IMR-90 (cell line): ENCODE results near the gene SMIM29. TPM values are rescaled to one million over a fixed set of nuclear protein-coding genes. Genes with fewer than 3 reads are reported as not detected.

ENCODE experiments used
- ATAC-seq: fragments of 200-7000 bp; cut with Tn5 transposase; 2 replicates; pipeline ENCODE4 v1.9.1; 2020; ENCODE audit warnings: low read depth, mild to moderate bottlenecking, moderate library complexity
- BruUV-seq: library from RNA; stranded (reverse); fragments of 400-500 nt; replicated peaks from 2 replicates; lab custom pipeline; 2021; lab: Mats Ljungman, UMichigan
- CTCF ChIA-PET: fragments of 300-600 bp; formaldehyde crosslinking; extraction: SDS; loops from one replicate; lab custom pipeline; 2021; ENCODE audit warnings: antibody characterized with exemption; lab: Yijun Ruan, JAX
- POLR2A ChIA-PET: fragments of 300-600 bp; sonication (Branson Sonifier 250); formaldehyde crosslinking; loops from one replicate; lab custom pipeline; 2022; ENCODE audit warnings: antibody characterized with exemption; ENCODE audit not compliant: unreplicated experiment; lab: Charles Lee
- DNase-seq: peaks from one replicate; pipeline ENCODE4 v3.0.0; 2013
- H2AFZ ChIP-seq: replicated peaks from 2 replicates; pipeline ENCODE3; 2013; ENCODE audit warnings: low read length, mild to moderate bottlenecking; ENCODE audit not compliant: poor library complexity
- H2AK5ac ChIP-seq: 2 replicates; pipeline ENCODE4 v1.6.1; 2013; ENCODE audit warnings: low read depth, low read length, inconsistent platforms
- H2AK9ac ChIP-seq: replicated peaks from 2 replicates; pipeline ENCODE3; 2013; ENCODE audit warnings: mild to moderate bottlenecking, low read depth, low read length, moderate library complexity; ENCODE audit not compliant: poor library complexity
- H2BK120ac ChIP-seq: 2 replicates; pipeline ENCODE4 v1.6.1; 2013; ENCODE audit warnings: low read depth, low read length, inconsistent platforms
- H2BK15ac ChIP-seq: 3 replicates; pipeline ENCODE4 v1.6.1; 2013; ENCODE audit warnings: low read depth, low read length, inconsistent platforms
- H2BK20ac ChIP-seq: 2 replicates; pipeline ENCODE4 v1.6.1; 2013; ENCODE audit warnings: low read depth, mild to moderate bottlenecking, inconsistent platforms, low read length, moderate library complexity
- H2BK5ac ChIP-seq: 2 replicates; pipeline ENCODE4 v1.6.1; 2013; ENCODE audit warnings: mild to moderate bottlenecking, low read depth, low read length, inconsistent platforms; ENCODE audit not compliant: poor library complexity, severe bottlenecking
- H3K14ac ChIP-seq: replicated peaks from 2 replicates; pipeline ENCODE4 v1.6.1; 2013; ENCODE audit warnings: low read depth, low read length, inconsistent platforms
- H3K18ac ChIP-seq: 2 replicates; pipeline ENCODE4 v1.6.1; 2013; ENCODE audit warnings: low read depth, low read length, control low read depth
- H3K23ac ChIP-seq: 2 replicates; pipeline ENCODE4 v1.6.1; 2013; ENCODE audit warnings: low read depth, low read length, inconsistent platforms
- H3K27ac ChIP-seq: 2 replicates; pipeline ENCODE4 v1.5.1; 2013; ENCODE audit warnings: mild to moderate bottlenecking, control low read depth, low read length; ENCODE audit not compliant: insufficient read depth
- H3K27me3 ChIP-seq: 2 replicates; pipeline ENCODE4 v1.6.1; 2013; ENCODE audit warnings: low read length; ENCODE audit not compliant: control insufficient read depth, insufficient read depth
- H3K36me3 ChIP-seq: 2 replicates; pipeline ENCODE4 v1.6.1; 2013; ENCODE audit warnings: low read length, mixed read lengths; ENCODE audit not compliant: control insufficient read depth, insufficient read depth
- H3K4ac ChIP-seq: 2 replicates; pipeline ENCODE4 v1.6.1; 2013; ENCODE audit warnings: low read depth, low read length, inconsistent platforms
- H3K4me1 ChIP-seq: 2 replicates; pipeline ENCODE4 v1.6.1; 2013; ENCODE audit warnings: low read length, mixed read lengths; ENCODE audit not compliant: control insufficient read depth, insufficient read depth
- H3K4me2 ChIP-seq: 2 replicates; pipeline ENCODE4 v1.6.1; 2013; ENCODE audit warnings: low read depth, mild to moderate bottlenecking, control low read depth, low read length, moderate library complexity
- H3K4me3 ChIP-seq: 2 replicates; pipeline ENCODE4 v1.5.1; 2013; ENCODE audit warnings: low read depth, mild to moderate bottlenecking, control low read depth, low read length, moderate library complexity; ENCODE audit not compliant: insufficient read depth
- H3K56ac ChIP-seq: 2 replicates; pipeline ENCODE4 v1.6.1; 2013; ENCODE audit warnings: low read length, inconsistent platforms; ENCODE audit not compliant: insufficient read depth; ENCODE audit errors: extremely low read depth
- H3K79me1 ChIP-seq, 2 experiments: 2 replicates each; pipeline ENCODE4 v1.6.1; 2013; ENCODE audit warnings: low read length in 2 of 2, inconsistent platforms in 1 of 2, low read depth in 1 of 2
- H3K9ac ChIP-seq: 2 replicates; pipeline ENCODE4 v1.6.1; 2013; ENCODE audit warnings: low read depth, low read length, control low read depth
- H3K9me1 ChIP-seq: 2 replicates; pipeline ENCODE4 v1.6.1; 2013; ENCODE audit warnings: low read length, inconsistent platforms; ENCODE audit not compliant: insufficient read depth
- H3K9me3 ChIP-seq: 2 replicates; pipeline ENCODE4 v1.6.1; 2013; ENCODE audit warnings: low read length; ENCODE audit not compliant: control insufficient read depth, insufficient read depth
- H4K20me1 ChIP-seq: 2 replicates; pipeline ENCODE4 v1.6.1; 2013; ENCODE audit warnings: low read length, inconsistent platforms; ENCODE audit not compliant: insufficient read depth
- H4K5ac ChIP-seq: 2 replicates; pipeline ENCODE4 v1.6.1; 2013; ENCODE audit warnings: mild to moderate bottlenecking, low read depth, low read length, control low read depth
- H4K8ac ChIP-seq, 2 experiments: 2 replicates each; pipeline ENCODE4 v1.6.1; 2013; ENCODE audit warnings: low read depth in 2 of 2, low read length in 2 of 2, control low read depth in 1 of 2, inconsistent platforms in 1 of 2
- H4K91ac ChIP-seq: 2 replicates; pipeline ENCODE4 v1.6.1; 2013; ENCODE audit warnings: low read depth, low read length, inconsistent platforms; ENCODE audit not compliant: insufficient read depth
- CEBPB ChIP-seq: IDR thresholded peaks from 2 replicates; pipeline ENCODE4 v1.6.1; 2012; ENCODE audit warnings: low read depth, low read length, improper control_type of control experiment
- NFE2L2 ChIP-seq: fragments of 150-350 bp; IDR thresholded peaks from 2 replicates; pipeline ENCODE4 v1.6.1; 2016; ENCODE audit warnings: low read depth, mild to moderate bottlenecking, low read length
- RCOR1 ChIP-seq: IDR thresholded peaks from 2 replicates; pipeline ENCODE4 v1.6.1; 2012; ENCODE audit warnings: mild to moderate bottlenecking, low read length, improper control_type of control experiment; ENCODE audit not compliant: insufficient replicate concordance
- SMC3 ChIP-seq: fragments of 150-350 bp; IDR thresholded peaks from 2 replicates; pipeline ENCODE4 v1.6.1; 2016; ENCODE audit warnings: low read depth, mild to moderate bottlenecking, antibody characterized with exemption, low read length, moderate library complexity
- WGBS, 2 experiments: methylation state at CpG; one replicate each; pipeline versions ENCODE4 v1.1.5 to v1.1.7; 2013; ENCODE audit warnings: missing lambda C conversion rate in 2 of 2; ENCODE audit not compliant: insufficient read length in 1 of 2; ENCODE audit errors: extremely low coverage in 2 of 2; 5-methylcytosine and 5-hydroxymethylcytosine counted together
- dilution Hi-C: fragments of 300-500 bp; cut with HindIII; formaldehyde crosslinking; loops from one replicate; pipeline ENCODE4 v1.14.3; 2018; ENCODE audit warnings: low sequenced_read_pairs; ENCODE audit not compliant: unreplicated experiment
- in situ Hi-C: fragments of 300-500 bp; cut with MboI; formaldehyde crosslinking; loops from 3 replicates; pipeline ENCODE4 v1.14.3; 2019; ENCODE audit warnings: low sequenced_read_pairs, inconsistent platforms, mixed read lengths
- intact Hi-C: fragments of 100-400 bp; cut with micrococcal nuclease; formaldehyde crosslinking; loops from 2 replicates; pipeline ENCODE4 v1.10.0; 2022
- polyA plus RNA-seq, 3 experiments: library from polyadenylated mRNA; depleted of rRNA; stranded (reverse); fragments of >200 nt; gene quantifications; 2 replicates each; pipeline ENCODE4 v1.2.3, GENCODE V29; 2012; ENCODE audit warnings: low replicate concordance in 1 of 3
- total RNA-seq: library from RNA; depleted of rRNA; stranded (reverse); fragments of >200 nt; gene quantifications from 2 replicates; pipeline ENCODE4 v1.2.3, GENCODE V29; 2012

SMIM29 gene
- total and polyA plus RNA-seq, 2 of the 4 experiments (the other 2 are of a cell fraction), result 8.4 to 28.9 TPM

DNA sequence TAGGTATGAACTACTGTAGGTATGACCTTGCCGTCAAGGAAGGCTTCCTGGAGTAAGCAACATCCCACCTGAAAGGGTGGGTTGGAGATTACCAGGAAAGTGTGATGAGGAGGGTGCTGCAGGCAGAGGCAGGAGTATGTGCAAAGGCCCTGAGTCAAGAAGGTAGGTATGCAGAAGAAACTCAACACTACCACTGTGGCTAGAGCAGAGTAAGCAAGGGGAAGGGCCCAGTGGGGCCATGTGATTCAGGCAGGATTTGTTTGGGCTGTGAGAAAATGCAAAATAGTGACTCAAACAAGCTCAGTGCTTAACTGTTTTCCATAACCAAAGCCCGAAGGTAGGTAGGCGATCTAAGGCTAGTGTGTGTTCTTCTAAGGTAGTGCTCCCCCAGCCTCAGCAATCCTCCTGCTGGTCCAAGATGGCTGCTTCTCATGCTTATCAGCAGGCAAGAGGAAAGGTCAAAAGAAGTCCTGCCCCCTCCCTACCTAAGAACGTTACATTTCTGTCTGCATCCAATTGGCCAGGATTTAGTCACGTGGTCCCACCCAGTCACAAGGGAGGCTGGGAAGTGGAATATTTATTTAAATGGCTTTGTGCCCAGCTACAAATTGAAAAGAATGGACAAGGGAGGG, 48.4 kb downstream of the SMIM29 start:
- Histone ChIP-seq H3K9me3 (no peaks in the 10 kb centered on the region), H4K8ac (peak overlapping the region in 1 of 2 experiments; percentile 2; a peak in 1 of 4 replicates), H4K5ac (no peak overlapping the region), H2BK120ac (peak overlapping the region; percentile 0; the same call in 1 of the 2 replicates), H3K4me1 (peaks cover 6% of the 10 kb centered on the region), H3K23ac (no peak overlapping the region), H2AFZ (peak overlapping the region; percentile 64), H3K27me3 (no peaks in the 10 kb centered on the region), H3K4me3 (no peak overlapping the region), H2AK9ac (peak overlapping the region; percentile 35), H2BK20ac (no peak overlapping the region; the same call in 1 of the 2 replicates), H3K4me2 (no peak overlapping the region), H3K56ac (no peak overlapping the region), H2BK5ac (no peak overlapping the region), H3K79me1 (no peaks in the 10 kb centered on the region), H4K20me1 (no peaks in the 10 kb centered on the region), H3K4ac (0 out of 2 replicates have a peak overlapping the region, but pooled peaks have one; percentile 17), H2BK15ac (no peak overlapping the region; the same call in 2 of the 3 replicates), H3K36me3 (no peaks in the 10 kb centered on the region), H3K9me1 (0 out of 2 replicates have a peak, but pooled peaks cover 6% of the 10 kb centered on the region), H2AK5ac (peak overlapping the region; percentile 5; the same call in 1 of the 2 replicates), H3K27ac (no peak overlapping the region), H3K14ac (no peak overlapping the region), H3K9ac (no peak overlapping the region), H3K18ac (no peak overlapping the region), H4K91ac (peak overlapping the region; percentile 18; the same call in 1 of the 2 replicates)
- DNase-seq, result no peak
- BruUV-seq, result no TSS peak
- TF ChIP-seq SMC3 (no peak), CEBPB (no peak), RCOR1 (no peak), NFE2L2 (no peak)
- no peak for ATAC-seq
- dilution Hi-C loops (no loop called here), in situ Hi-C loops (no loop called here), intact Hi-C loops (no loop called here)
- POLR2A ChIA-PET, result no interaction called here
- CTCF ChIA-PET, result no interaction called here
- WGBS, 2 experiments, result no CpG with 5 or more reads among the region's 5 CpGs
